ENCODE results near the gene DCLRE1A.
"Not testable (repeated sequence)": the region's sequence is repeated elsewhere in the genome, so short reads cannot be mapped to it uniquely, and the experiment has no call there.

Gene DCLRE1A

GRCh38 chr10:113858541-113858940 is 4.7 kb upstream of the DCLRE1A start:
- DNase-seq (ENCODE audit: low read depth): no peak

GRCh38 chr10:113857210-113857609 is 3.3 kb upstream of the DCLRE1A start:
- no peak for DNase-seq (ENCODE audit: low read depth)

- no peak for DNase-seq (ENCODE audit: low read depth)
Observed at GRCh38 chr10:113856563-113856962, 2.7 kb upstream of the DCLRE1A start.

GRCh38 chr10:113854761-113855588 is 1.1 kb upstream of the DCLRE1A start:
- DNase-seq (ENCODE audit: low read depth): peak; percentile 34

- no peak for DNase-seq (ENCODE audit: low read depth)
Observed at GRCh38 chr10:113853578-113854012, 287 bp downstream of the DCLRE1A start.

GRCh38 chr10:113849946-113850345 is 3.9 kb downstream of the DCLRE1A start:
- no peak for DNase-seq (ENCODE audit: low read depth)

- DNase-seq (ENCODE audit: low read depth): no peak
Observed at GRCh38 chr10:113849140-113849803, 4.6 kb downstream of the DCLRE1A start.

- no peak for DNase-seq (ENCODE audit: low read depth)
Observed at GRCh38 chr10:113846036-113846435, 7.8 kb downstream of the DCLRE1A start.

GRCh38 chr10:113843972-113844485 is 9.9 kb downstream of the DCLRE1A start:
- DNase-seq (ENCODE audit: low read depth): no peak

- DNase-seq (ENCODE audit: low read depth): no peak
Observed at GRCh38 chr10:113842171-113842570, 11.7 kb downstream of the DCLRE1A start.

GRCh38 chr10:113828567-113828966 is 25.3 kb downstream of the DCLRE1A start:
- not testable (repeated sequence) for DNase-seq (ENCODE audit: low read depth)

- DNase-seq (ENCODE audit: low read depth): no peak
Observed at GRCh38 chr10:113825791-113826190, 28.1 kb downstream of the DCLRE1A start.

GRCh38 chr10:113823389-113823788 is 30.5 kb downstream of the DCLRE1A start:
- DNase-seq (ENCODE audit: low read depth): no peak

GRCh38 chr10:113822174-113822573 is 31.7 kb downstream of the DCLRE1A start:
- no peak for DNase-seq (ENCODE audit: low read depth)

GRCh38 chr10:113821306-113821705 is 32.6 kb downstream of the DCLRE1A start:
- DNase-seq (ENCODE audit: low read depth): not testable (repeated sequence)

- DNase-seq (ENCODE audit: low read depth): no peak
Observed at GRCh38 chr10:113820507-113820906, 33.4 kb downstream of the DCLRE1A start.

GRCh38 chr10:113819989-113820388 is 33.9 kb downstream of the DCLRE1A start:
- no peak for DNase-seq (ENCODE audit: low read depth)

- DNase-seq (ENCODE audit: low read depth): not testable (repeated sequence)
Observed at GRCh38 chr10:113814700-113815099, 39.2 kb downstream of the DCLRE1A start.

GRCh38 chr10:113808168-113808567 is 45.7 kb downstream of the DCLRE1A start:
- no peak for DNase-seq (ENCODE audit: low read depth)

- DNase-seq (ENCODE audit: low read depth): no peak
Observed at GRCh38 chr10:113806503-113806902, 47.4 kb downstream of the DCLRE1A start.

GRCh38 chr10:113802997-113803396 is 50.9 kb downstream of the DCLRE1A start:
- DNase-seq (ENCODE audit: low read depth): no peak

GRCh38 chr10:113801569-113801968 is 52.3 kb downstream of the DCLRE1A start:
- DNase-seq (ENCODE audit: low read depth): peak; percentile 71

GRCh38 chr10:113791691-113792090 is 62.2 kb downstream of the DCLRE1A start:
- DNase-seq (ENCODE audit: low read depth): no peak
